AG04450 (cell line): Measurements from ENCODE around the gene ASPRV1. TPM values are rescaled to one million over a fixed set of nuclear protein-coding genes. Genes with fewer than 3 reads are reported as not detected.

Experiments used
- CTCF ChIA-PET: fragments of 300-600, 350-600 bp; formaldehyde crosslinking; extraction: SDS; loops from one replicate; lab custom pipeline; 2022; ENCODE audit warnings: antibody characterized with exemption, inconsistent platforms; lab: Charles Lee
- POLR2A ChIA-PET: fragments of 350-600 bp; formaldehyde crosslinking; extraction: SDS; loops from one replicate; lab custom pipeline; 2021; ENCODE audit warnings: antibody characterized with exemption, inconsistent platforms; lab: Yijun Ruan, JAX
- DNase-seq: peaks from one replicate; pipeline ENCODE4 v3.0.0-alpha.2; 2011; ENCODE audit warnings: low read depth, low spot score
- H3K27ac ChIP-seq: one replicate; pipeline ENCODE4 v1.5.1; 2012; ENCODE audit warnings: low read depth, low read length, control low read depth
- H3K27me3 ChIP-seq: one replicate; pipeline ENCODE4 v1.6.0; 2012; ENCODE audit warnings: low read length; ENCODE audit not compliant: control insufficient read depth, insufficient read depth
- H3K4me3 ChIP-seq: 2 replicates; pipeline ENCODE4 v1.5.1; 2011; ENCODE audit warnings: mild to moderate bottlenecking, low read depth, low read length, control low read depth
- H3K9me3 ChIP-seq: 2 replicates; pipeline ENCODE4 v1.5.1; 2012; ENCODE audit warnings: low read length; ENCODE audit not compliant: control insufficient read depth, insufficient read depth
- CTCF ChIP-seq: IDR thresholded peaks from 2 replicates; pipeline ENCODE4 v1.5.1; 2011; ENCODE audit warnings: low read depth, low read length, control low read depth, inconsistent platforms
- polyA plus RNA-seq: library from polyadenylated mRNA; depleted of rRNA; stranded (reverse); fragments of >200 nt; gene quantifications from 2 replicates; pipeline ENCODE4 v1.2.3, GENCODE V29; 2011

ASPRV1 gene
- polyA plus RNA-seq, 1 experiment, result 0.11 TPM

- ChIA-PET POLR2A (interaction anchor here (1.0 kb wide), 2 partner anchors 12 to 32 kb away, joined by 3 read pairs; no protein-coding TSS in a partner anchor), CTCF (interaction anchor here (1.7 kb wide), 1 partner anchor 124 kb away, joined by 6 read pairs; no protein-coding TSS in a partner anchor)
- H3K4me3 ChIP-seq, result no peak overlapping the region
- H3K9me3 ChIP-seq, result no peaks in the 10 kb centered on the region
- H3K27me3 ChIP-seq, result no peaks in the 10 kb centered on the region
- no peak for TF ChIP-seq CTCF
- DNase-seq, result no peak
- H3K27ac ChIP-seq, result no peak overlapping the region
Measured at GRCh38 chr2:69946351-69947324, 14.8 kb downstream of the ASPRV1 start.

- H3K9me3 ChIP-seq, result no peaks in the 10 kb centered on the region
- DNase-seq, result no peak
- ChIA-PET CTCF (interaction anchor here (1.7 kb wide), 1 partner anchor 124 kb away, joined by 6 read pairs; no protein-coding TSS in a partner anchor), POLR2A (interaction anchor here (1.0 kb wide), 2 partner anchors 12 to 32 kb away, joined by 3 read pairs; no protein-coding TSS in a partner anchor)
- H3K27ac ChIP-seq, result no peak overlapping the region
- H3K27me3 ChIP-seq, result no peaks in the 10 kb centered on the region
- no peak overlapping the region for H3K4me3 ChIP-seq
- TF ChIP-seq CTCF, result no peak
Measured at GRCh38 chr2:69945941-69946340, 15.5 kb downstream of the ASPRV1 start.

- Histone ChIP-seq H3K27me3 (no peaks in the 10 kb centered on the region), H3K4me3 (no peak overlapping the region), H3K27ac (no peak overlapping the region), H3K9me3 (no peaks in the 10 kb centered on the region)
- DNase-seq, result no peak
- ChIA-PET POLR2A (no interaction called here), CTCF (no interaction called here)
- TF ChIP-seq CTCF, result no peak
Measured at GRCh38 chr2:69945441-69945840, 16.0 kb downstream of the ASPRV1 start.

- H3K27ac ChIP-seq, result no peak overlapping the region
- no peak for DNase-seq
- H3K9me3 ChIP-seq, result no peaks in the 10 kb centered on the region
- POLR2A ChIA-PET, result no interaction called here
- no peaks in the 10 kb centered on the region for H3K27me3 ChIP-seq
- CTCF ChIA-PET, result interaction anchor here (2.1 kb wide), 1 partner anchor 126 kb away, joined by 6 read pairs; no protein-coding TSS in a partner anchor
- H3K4me3 ChIP-seq, result no peak overlapping the region
- no peak for TF ChIP-seq CTCF
Measured at GRCh38 chr2:69944756-69945155, 16.7 kb downstream of the ASPRV1 start.
